Neural progenitor cell (in vitro differentiated cells): ENCODE results near the gene ALPK1. TPM values are rescaled to one million over a fixed set of nuclear protein-coding genes. Genes with fewer than 3 reads are reported as not detected.

Source experiments
- DNase-seq: peaks from one replicate; pipeline ENCODE4 v3.0.0-alpha.2; 2016; ENCODE audit warnings: low spot score
- H2AFZ ChIP-seq: fragments of 200-600 bp; sonication (generic); replicated peaks from 2 replicates; pipeline ENCODE4 v1.6.1; 2016; ENCODE audit warnings: antibody characterized with exemption
- H3F3A ChIP-seq: fragments of 200-600 bp; sonication (generic); 2 replicates; pipeline ENCODE4 v1.6.1; 2016; ENCODE audit warnings: antibody characterized with exemption, low read depth
- H3K27ac ChIP-seq: fragments of 200-600 bp; sonication (generic); 2 replicates; pipeline ENCODE4 v1.5.1; 2016; ENCODE audit warnings: mild to moderate bottlenecking
- H3K27me3 ChIP-seq: fragments of 200-600 bp; sonication (generic); 2 replicates; pipeline ENCODE4 v1.6.1; 2016; ENCODE audit warnings: mild to moderate bottlenecking, moderate library complexity
- H3K36me3 ChIP-seq: fragments of 200-600 bp; sonication (generic); 2 replicates; pipeline ENCODE4 v1.5.1; 2016
- H3K4me1 ChIP-seq: fragments of 200-600 bp; sonication (generic); 2 replicates; pipeline ENCODE4 v1.6.1; 2016; ENCODE audit warnings: mixed run types
- H3K4me2 ChIP-seq: fragments of 200-600 bp; sonication (generic); 2 replicates; pipeline ENCODE4 v1.6.1; 2016
- H3K4me3 ChIP-seq: fragments of 200-600 bp; sonication (generic); 2 replicates; pipeline ENCODE4 v1.5.1; 2016
- H3K79me2 ChIP-seq: fragments of 200-600 bp; sonication (generic); 2 replicates; pipeline ENCODE4 v1.6.1; 2016; ENCODE audit warnings: low read depth
- H3K9ac ChIP-seq: fragments of 200-600 bp; sonication (generic); 2 replicates; pipeline ENCODE4 v1.6.1; 2016
- H3K9me3 ChIP-seq: fragments of 200-600 bp; sonication (generic); 2 replicates; pipeline ENCODE4 v1.5.1; 2016; ENCODE audit warnings: low read depth
- H4K20me1 ChIP-seq: fragments of 200-600 bp; sonication (generic); 2 replicates; pipeline ENCODE4 v1.6.1; 2016; ENCODE audit warnings: low read depth
- H3K27ac Mint-ChIP-seq: 3 replicates; pipeline ENCODE4 v1.8.0; 2021; ENCODE audit warnings: mixed read lengths
- H3K27me3 Mint-ChIP-seq: 2 replicates; pipeline ENCODE4 v1.8.0; 2022; ENCODE audit warnings: low read depth, mild to moderate bottlenecking, inconsistent platforms, moderate library complexity, mixed read lengths; ENCODE audit not compliant: insufficient read depth
- H3K36me3 Mint-ChIP-seq: 3 replicates; pipeline ENCODE4 v1.8.0; 2021; ENCODE audit warnings: mixed read lengths
- H3K4me1 Mint-ChIP-seq: 3 replicates; pipeline ENCODE4 v1.8.0; 2021; ENCODE audit warnings: mixed read lengths
- H3K4me3 Mint-ChIP-seq: 3 replicates; pipeline ENCODE4 v1.8.0; 2021; ENCODE audit warnings: mild to moderate bottlenecking, moderate library complexity, mixed read lengths
- H3K9me3 Mint-ChIP-seq: 3 replicates; pipeline ENCODE4 v1.8.0; 2020; ENCODE audit warnings: mixed read lengths
- CTCF ChIP-seq: fragments of 200-600 bp; sonication (generic); IDR thresholded peaks from 2 replicates; pipeline ENCODE4 v1.5.1; 2017; ENCODE audit warnings: antibody characterized with exemption, mild to moderate bottlenecking
- EZH2 ChIP-seq: fragments of 200-600 bp; sonication (generic); IDR thresholded peaks from 2 replicates; pipeline ENCODE4 v1.6.1; 2017; ENCODE audit warnings: antibody characterized with exemption, mild to moderate bottlenecking, moderate library complexity
- EZH2phosphoT487 ChIP-seq: fragments of 200-600 bp; sonication (generic); IDR thresholded peaks from 2 replicates; pipeline ENCODE4 v1.6.1; 2017; ENCODE audit warnings: antibody characterized with exemption
- total RNA-seq: library from RNA; depleted of rRNA; stranded (reverse); fragments of >200 nt; gene quantifications from 2 replicates; pipeline ENCODE4 v1.2.3, GENCODE V29; 2015; ENCODE audit warnings: low replicate concordance

The ALPK1 gene
- total RNA-seq, 1 donor from 2014 or later = 0.41 TPM

- Histone ChIP-seq H3K4me1 (no peaks in the 10 kb centered on the region), H3K9ac (no peak overlapping the region), H3K36me3 (no peaks in the 10 kb centered on the region), H3K79me2 (no peaks in the 10 kb centered on the region), H3K27me3 (no peaks in the 10 kb centered on the region), H4K20me1 (no peaks in the 10 kb centered on the region), H3K4me3 (no peak overlapping the region), H3F3A (peaks cover 6% of the 10 kb centered on the region), H3K4me2 (no peak overlapping the region), H3K27ac (no peak overlapping the region), H2AFZ (no peak overlapping the region), H3K9me3 (no peaks in the 10 kb centered on the region)
- Mint-ChIP-seq H3K36me3 (peaks cover 20% of the 10 kb centered on the region), H3K27me3 (no peaks in the 10 kb centered on the region), H3K4me3 (no peak overlapping the region), H3K27ac (no peak overlapping the region), H3K4me1 (no peaks in the 10 kb centered on the region), H3K9me3 (peaks cover 4% of the 10 kb centered on the region)
- DNase-seq = no peak
- no peak for TF ChIP-seq CTCF
- no peak for TF ChIP-seq EZH2phosphoT487
- TF ChIP-seq EZH2 = no peak
Measured at GRCh38 chr4:112276113-112276512, 21.1 kb upstream of the ALPK1 start.

- H3K4me3 ChIP-seq = no peak overlapping the region
- H3K4me3 Mint-ChIP-seq = no peak overlapping the region
- peaks cover 18% of the 10 kb centered on the region for H3K36me3 Mint-ChIP-seq
- TF ChIP-seq EZH2 (no peak), EZH2phosphoT487 (no peak), CTCF (no peak)
- no peaks in the 10 kb centered on the region for H3K27me3 ChIP-seq
- no peak overlapping the region for H3K27ac Mint-ChIP-seq
- no peak for DNase-seq
- H2AFZ ChIP-seq = no peak overlapping the region
- H3K9ac ChIP-seq = no peak overlapping the region
- H3K4me1 Mint-ChIP-seq = no peaks in the 10 kb centered on the region
- H3K9me3 ChIP-seq = no peaks in the 10 kb centered on the region
- no peaks in the 10 kb centered on the region for H3K4me1 ChIP-seq
- no peaks in the 10 kb centered on the region for H3K36me3 ChIP-seq
- no peaks in the 10 kb centered on the region for H4K20me1 ChIP-seq
- no peaks in the 10 kb centered on the region for H3K79me2 ChIP-seq
- H3K4me2 ChIP-seq = no peak overlapping the region
- peaks cover 2% of the 10 kb centered on the region for H3K9me3 Mint-ChIP-seq
- no peaks in the 10 kb centered on the region for H3K27me3 Mint-ChIP-seq
- no peak overlapping the region for H3K27ac ChIP-seq
- H3F3A ChIP-seq = no peaks in the 10 kb centered on the region
Measured at GRCh38 chr4:112277220-112277619, 19.9 kb upstream of the ALPK1 start.

GRCh38 chr4:112277705-112278448 is 19.3 kb upstream of the ALPK1 start:
- Histone ChIP-seq H3K9ac (no peak overlapping the region), H3K36me3 (no peaks in the 10 kb centered on the region), H3K4me1 (no peaks in the 10 kb centered on the region), H3K27me3 (no peaks in the 10 kb centered on the region), H3K27ac (no peak overlapping the region), H3K4me3 (no peak overlapping the region), H2AFZ (no peak overlapping the region), H3K9me3 (no peaks in the 10 kb centered on the region), H3F3A (no peaks in the 10 kb centered on the region), H4K20me1 (no peaks in the 10 kb centered on the region), H3K4me2 (no peak overlapping the region), H3K79me2 (no peaks in the 10 kb centered on the region)
- H3K27me3 Mint-ChIP-seq = no peaks in the 10 kb centered on the region
- no peak for DNase-seq
- peaks cover 5% of the 10 kb centered on the region for H3K9me3 Mint-ChIP-seq
- H3K36me3 Mint-ChIP-seq = peaks cover 16% of the 10 kb centered on the region
- TF ChIP-seq CTCF (no peak), EZH2 (no peak), EZH2phosphoT487 (no peak)
- no peaks in the 10 kb centered on the region for H3K4me1 Mint-ChIP-seq
- H3K4me3 Mint-ChIP-seq = no peak overlapping the region
- no peak overlapping the region for H3K27ac Mint-ChIP-seq
